ENCODE results near the gene AKAP12.

DNA sequence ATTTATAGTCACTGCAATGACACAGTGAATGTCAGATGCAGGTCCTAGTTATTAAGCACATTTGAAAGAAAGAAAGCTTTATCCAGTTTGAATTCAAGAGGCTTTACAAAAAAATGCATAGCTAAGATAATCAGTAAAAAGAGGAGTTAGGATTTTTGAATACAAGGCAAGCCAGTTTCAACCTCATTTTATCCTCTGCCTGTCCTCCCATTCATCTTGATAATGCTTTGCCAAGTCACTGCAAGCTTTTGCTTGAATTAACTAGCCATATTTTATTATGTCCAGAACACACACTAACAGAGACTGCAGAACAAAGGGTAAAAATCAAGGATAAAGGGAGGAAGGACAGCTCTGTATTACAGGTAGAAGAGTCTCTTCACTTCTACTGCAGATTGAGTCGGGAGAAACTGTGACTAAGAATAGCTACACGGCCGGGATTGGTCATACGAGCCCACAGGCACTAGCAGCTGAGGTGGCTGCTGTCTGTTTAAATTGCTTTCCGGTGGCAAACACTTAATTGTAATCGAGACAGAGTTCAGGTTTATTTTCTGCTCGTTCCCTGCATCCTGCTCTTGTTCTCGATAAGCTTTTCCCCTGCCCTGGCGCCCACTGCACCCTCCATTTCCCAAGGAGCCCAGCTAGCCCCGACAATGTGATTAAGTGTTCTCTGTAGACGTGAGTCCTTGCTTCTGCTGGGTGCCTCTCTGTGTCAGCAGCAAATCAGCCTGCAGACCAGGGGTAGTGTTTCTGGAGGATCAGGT is 30.5 kb upstream of the AKAP12 start:
- TF ChIP-seq, protein P1, sequence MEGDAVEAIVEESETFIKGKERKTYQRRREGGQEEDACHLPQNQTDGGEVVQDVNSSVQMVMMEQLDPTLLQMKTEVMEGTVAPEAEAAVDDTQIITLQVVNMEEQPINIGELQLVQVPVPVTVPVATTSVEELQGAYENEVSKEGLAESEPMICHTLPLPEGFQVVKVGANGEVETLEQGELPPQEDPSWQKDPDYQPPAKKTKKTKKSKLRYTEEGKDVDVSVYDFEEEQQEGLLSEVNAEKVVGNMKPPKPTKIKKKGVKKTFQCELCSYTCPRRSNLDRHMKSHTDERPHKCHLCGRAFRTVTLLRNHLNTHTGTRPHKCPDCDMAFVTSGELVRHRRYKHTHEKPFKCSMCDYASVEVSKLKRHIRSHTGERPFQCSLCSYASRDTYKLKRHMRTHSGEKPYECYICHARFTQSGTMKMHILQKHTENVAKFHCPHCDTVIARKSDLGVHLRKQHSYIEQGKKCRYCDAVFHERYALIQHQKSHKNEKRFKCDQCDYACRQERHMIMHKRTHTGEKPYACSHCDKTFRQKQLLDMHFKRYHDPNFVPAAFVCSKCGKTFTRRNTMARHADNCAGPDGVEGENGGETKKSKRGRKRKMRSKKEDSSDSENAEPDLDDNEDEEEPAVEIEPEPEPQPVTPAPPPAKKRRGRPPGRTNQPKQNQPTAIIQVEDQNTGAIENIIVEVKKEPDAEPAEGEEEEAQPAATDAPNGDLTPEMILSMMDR (conservative IDR thresholded peaks at IDR 0.05; ENCODE audit: low read length), result no peak
- no peak for TF ChIP-seq EZH2phosphoT487 (IDR thresholded peaks at IDR 0.05; ENCODE audit: borderline replicate concordance)

All from Loucy (cell line).